GM19463 (cell line): ENCODE data around the gene SRBD1.

Experiments used
- ATAC-seq: cut with Tn5 transposase; IDR thresholded peaks from one replicate; pipeline ENCODE4 v1.9.1; 2021; ENCODE audit warnings: mild to moderate bottlenecking, moderate library complexity; ENCODE audit not compliant: unreplicated experiment

SRBD1 gene

DNA sequence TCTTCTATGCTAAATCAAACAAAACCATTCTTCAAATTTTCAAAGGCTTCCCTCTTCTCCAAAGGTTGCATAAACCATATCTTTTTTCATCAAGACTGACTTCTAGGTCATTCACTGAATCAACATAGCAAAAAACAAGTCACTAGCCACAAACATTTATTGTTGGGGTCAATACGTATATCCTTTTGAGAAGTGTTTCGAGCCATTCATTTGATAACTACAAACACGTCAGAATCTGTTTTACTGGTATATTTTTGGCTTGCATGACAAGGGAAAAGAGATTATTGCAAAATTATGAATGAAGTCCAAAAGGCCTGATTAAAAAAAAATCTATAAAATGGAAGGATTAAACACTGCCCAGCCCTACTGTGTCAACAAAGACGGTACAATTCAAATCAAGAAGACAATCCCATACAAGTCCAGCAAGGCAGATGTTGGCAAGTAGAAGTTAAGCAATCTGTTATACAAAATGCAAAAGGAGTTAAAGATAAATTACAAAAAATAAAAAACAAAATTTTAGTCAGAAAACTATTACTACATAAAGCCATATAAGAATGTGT is 222.4 kb downstream of the SRBD1 start:
- no peak for ATAC-seq

DNA sequence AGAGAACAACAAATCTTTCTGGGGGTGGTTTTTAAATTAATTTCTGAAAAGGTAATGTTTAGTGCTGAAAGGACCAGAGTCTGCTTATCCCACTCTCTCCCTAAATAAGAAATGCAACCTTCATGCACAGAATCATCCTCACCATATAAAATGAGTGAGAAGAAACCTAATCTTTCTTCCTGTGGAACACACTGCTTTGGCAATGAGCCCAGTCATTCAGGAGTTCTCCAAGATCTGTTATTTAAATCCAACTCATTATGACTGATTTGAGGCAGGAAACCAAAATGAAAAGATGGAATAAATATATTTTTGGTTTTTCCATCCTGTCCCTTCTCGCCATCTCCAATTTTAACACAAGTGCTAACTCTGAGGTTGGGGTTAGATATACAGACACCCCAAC is 228.3 kb downstream of the SRBD1 start:
- ATAC-seq: no peak

DNA sequence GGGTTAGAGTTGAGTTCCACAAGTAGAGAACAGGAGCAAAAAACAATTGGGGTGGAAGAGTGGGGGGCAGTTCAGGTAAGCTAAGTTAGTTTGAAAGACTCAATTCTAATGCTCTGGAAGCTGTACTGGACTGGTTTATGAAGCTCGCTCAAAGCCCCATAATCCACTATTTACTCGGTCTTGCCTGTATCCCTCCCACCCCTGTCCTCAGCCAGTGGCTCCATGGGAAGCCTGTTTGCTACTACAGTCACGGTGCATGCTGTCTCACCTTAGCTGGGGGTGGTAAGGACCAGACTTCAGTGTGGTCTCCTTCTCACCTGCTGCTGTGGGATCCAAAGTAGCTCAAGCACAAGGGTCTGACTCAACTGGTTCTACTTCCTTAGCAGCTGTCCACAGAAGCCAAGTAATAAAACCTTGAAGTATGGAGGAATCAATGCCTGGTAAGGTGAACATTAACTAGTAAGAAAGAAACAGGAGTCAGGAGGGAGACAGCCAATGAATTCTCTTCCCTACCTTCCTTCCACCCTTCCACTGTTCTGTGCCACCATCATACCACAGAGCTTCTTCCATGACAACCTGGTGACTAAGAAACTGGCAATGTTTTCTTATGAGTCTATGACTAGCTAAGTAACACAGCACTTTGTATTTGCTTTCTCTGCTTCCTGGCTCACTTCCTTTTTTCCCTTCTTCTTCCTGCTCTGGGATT is 230.8 kb downstream of the SRBD1 start:
- ATAC-seq: no peak

DNA sequence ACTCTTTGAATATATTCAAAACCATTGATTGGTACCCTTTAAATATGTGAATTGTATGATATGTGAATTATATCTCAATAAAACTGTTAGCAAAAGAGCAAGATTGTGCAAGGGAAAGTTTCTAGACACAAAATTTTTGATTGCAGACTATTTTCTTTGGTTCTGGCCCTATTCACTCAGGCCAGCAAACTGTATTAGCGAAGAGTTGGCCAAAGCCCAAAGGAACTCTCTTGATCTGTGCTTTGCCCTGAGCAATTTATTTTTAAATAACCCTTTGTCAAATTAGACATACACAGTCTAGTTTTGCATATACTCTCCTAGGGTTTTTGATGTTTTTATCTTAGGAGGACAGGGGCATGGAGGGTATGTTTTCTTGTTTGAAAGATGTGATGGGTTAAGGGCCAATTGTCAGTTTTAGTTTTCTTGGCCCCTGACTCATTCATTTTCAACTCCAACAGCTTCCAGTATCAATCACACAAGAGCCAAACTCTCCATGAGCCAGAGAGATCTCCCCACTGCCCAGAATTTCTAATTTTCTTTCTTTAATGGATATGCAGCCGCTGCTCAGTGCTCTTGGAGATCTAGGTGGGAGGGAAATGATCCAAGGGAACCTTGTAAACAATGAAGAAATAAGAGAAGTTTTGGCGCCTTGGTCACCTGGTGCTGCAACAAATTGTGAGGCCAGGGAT is 231.5 kb downstream of the SRBD1 start:
- ATAC-seq: no peak

DNA sequence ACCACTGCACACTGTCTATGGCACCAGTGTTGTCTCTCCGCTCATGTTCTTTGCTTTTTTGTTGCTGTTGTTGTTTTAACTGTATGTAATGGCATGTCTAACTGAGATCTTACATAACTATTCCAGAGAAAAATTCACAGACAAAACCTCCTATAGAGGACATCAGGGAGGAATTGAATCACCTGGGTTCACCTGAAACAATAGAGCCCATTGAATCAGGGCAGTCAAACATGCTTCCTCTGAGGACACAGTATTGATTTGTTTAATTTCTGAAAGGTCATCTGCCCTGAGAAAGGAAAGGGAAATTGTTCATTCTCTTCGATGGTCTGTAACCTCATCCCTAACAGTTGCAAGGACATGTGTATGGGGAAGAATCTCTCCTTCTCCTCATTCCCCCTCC is 237.5 kb downstream of the SRBD1 start:
- no peak for ATAC-seq

DNA sequence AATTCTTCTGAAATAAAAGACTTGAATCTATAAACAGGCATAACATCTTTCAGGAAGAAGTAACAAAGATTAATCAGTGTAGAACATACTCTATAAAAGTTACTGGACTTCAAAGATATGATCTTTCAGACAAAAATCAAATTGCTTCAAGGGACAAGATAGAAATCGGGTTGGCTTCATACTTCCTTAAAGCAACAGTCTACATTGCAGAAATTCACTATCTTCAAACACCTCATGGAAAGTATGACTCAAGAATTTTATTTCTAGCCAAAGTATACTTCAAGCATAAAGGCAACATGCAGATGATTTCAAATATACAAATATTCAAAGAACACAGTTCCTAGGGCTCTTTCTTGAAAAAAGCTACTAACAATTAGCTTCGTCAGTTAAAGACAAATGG is 240.7 kb downstream of the SRBD1 start:
- ATAC-seq: no peak

DNA sequence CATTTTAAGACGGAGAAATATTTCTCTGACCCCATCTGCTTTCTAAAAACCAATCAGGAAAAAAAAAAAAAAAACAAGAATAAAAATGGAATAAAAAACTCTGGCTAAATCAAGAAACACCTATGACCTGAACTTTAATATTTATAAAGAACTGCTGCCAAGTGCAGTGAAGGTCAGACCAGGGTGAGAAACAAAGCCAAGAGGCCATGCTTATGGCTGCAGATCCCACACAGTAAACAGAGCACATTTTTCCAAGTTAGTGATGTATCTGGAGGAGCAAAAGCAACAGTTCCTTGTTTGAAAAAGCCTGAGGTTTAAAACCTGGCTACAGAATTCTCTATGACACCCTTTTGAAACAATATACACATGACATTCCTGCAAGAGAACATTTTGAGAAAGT is 242.3 kb downstream of the SRBD1 start:
- ATAC-seq: no peak

DNA sequence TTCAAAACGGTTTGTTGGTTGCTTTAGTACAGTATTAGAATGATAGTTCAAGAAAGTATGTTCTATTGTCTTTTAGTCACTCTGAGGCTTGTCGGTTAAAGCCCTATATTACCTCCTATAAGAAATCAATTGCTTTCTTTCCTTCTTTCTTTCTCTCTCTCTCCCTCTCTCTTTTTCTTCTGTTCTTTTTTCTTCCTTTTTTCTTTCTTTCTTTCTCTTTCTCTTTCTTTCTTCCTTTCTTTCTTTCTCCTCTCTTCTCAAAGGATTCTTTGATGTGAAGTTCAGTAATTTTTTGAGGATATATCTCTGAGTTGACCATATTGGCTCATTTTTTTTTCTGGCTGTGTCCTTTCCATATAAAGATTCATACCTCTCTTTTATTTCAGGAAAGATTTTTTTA is 249.4 kb downstream of the SRBD1 start:
- no peak for ATAC-seq

DNA sequence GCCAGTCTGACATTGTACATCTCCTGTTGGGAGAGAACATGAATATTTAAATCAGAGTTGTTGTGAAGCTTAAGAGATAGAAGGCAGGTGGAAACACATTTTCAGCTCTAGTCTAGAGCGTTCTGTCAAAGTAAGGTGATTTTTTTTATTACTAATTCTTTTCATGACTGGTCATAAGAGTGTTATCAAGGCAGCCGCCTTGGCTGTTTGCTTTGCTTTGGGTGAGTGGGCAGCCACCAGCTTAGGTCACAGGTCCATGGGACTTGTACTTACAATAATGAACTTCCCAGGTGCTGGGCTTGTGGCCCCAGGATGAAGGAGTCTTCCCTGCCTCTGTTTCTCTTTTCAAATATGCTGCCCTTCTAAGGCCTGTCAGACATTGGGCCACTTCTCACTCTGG is 256.3 kb downstream of the SRBD1 start:
- no peak for ATAC-seq

DNA sequence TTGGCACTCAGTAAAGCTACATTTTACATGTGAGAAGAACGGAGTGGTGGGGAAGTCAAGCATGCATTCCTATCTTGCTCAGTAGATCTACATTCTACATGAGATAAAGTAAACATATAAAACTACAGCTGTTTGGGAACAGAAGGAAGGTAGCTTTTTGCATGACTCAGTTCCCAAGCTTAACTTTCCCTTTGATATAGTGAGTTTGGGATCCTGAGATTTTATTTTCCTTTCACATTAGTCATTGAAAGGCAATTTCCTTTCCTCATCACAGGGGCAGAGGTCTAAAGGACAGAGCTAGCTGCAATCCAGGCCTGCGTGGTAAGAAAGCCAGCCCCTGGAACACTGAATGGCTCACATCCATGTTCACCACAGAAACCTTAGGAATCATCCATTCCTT is 257.2 kb downstream of the SRBD1 start:
- ATAC-seq: no peak

DNA sequence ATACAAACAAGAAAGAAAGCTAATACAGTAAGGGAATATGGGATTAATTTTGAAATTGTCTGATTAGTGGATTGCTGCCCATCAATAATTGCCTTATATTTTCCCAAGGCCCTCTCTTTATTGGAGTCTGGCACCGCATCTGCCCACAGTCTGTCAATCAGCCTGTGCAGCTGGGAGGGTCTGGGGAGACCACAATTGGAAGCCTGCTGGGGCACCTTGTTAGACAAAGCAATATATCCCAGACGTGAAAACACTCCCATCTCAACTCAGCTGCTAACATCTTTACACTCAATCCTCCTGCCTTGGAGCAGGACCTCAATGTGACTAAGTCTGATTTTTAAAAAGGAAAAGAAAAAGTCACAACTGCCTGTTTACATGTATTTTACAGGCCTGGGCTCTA is 258.6 kb downstream of the SRBD1 start:
- ATAC-seq: no peak

DNA sequence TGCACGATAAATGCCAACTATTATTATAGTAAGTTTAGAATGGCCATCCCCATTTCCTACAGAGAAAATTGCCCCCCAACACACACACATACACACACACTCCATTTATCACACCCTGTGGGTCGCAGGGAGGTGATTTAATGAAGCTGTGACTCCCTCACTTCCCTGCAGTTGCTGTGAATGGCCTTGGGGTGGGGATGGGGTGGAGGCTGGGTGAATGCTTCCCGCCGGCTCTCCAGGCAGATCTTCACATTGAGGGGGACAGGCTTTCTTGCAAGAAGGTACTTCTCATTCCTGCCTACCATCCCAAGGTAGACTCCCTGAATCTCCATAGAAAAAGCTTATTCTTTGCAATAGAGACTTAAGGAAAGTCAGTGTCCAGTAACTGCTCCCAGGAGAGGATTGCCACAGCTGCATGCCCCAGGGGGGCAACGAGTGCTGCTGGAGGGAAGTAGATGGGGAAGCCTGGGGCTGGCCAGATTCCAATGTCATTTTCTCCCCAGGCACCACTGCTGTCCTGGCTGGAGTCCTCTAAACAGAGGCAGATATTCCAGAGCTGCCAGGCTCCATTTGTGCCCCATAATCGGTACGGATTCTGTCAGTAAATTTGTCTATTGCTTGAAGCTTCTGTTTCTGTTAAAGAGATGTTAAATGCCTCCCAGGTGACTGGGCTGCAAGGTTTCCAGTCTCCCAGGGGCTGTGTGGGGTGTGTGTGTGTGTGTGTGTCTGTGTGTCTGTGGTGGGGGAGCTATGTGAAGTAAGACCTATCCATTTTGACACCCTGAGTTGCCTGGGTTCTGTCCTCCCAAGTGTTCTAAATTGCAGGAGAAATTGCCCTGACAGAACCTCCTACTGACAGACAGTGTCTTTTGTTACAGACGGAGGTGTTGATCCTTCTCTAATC is 265.5 kb downstream of the SRBD1 start:
- ATAC-seq: no peak

DNA sequence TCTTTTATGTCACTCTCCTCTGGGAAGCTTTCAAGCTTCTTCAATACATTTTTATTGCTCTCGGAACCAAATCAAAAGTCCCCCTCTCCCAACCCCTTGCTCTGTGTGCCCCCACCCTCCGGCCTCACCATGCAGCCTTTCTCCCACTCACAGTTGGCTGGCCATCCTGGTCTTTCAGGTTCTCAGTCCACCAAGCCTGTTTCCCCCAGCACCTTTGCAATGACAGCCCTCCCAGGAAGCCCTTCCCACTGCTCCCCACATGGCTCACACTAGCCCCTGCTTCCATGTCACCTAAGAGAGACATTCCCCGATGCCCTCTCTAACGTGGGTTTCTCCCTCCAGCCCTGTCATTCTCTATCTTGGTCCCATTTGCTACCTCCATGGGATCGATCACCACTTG is 266.6 kb downstream of the SRBD1 start:
- ATAC-seq: no peak

DNA sequence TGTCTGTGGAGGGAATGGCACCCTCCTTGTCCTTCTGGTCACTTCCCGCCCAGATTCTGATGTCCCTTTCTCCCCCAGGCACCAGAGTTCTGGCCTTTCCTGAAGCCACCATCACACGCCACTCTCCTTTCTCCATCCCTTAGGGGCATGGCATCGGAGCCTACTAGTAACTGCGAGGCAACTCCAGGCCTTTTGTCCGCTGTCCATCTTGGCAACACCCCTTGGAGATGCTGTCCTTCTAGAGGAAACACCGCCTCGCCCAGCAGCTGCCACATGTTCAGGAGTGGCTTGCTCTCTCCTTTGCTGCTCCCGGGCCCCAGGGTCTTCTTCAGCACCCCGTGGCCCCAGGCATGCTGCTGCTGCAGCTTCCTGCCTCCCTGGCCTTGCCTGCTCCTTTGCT is 267.0 kb downstream of the SRBD1 start:
- no peak for ATAC-seq

DNA sequence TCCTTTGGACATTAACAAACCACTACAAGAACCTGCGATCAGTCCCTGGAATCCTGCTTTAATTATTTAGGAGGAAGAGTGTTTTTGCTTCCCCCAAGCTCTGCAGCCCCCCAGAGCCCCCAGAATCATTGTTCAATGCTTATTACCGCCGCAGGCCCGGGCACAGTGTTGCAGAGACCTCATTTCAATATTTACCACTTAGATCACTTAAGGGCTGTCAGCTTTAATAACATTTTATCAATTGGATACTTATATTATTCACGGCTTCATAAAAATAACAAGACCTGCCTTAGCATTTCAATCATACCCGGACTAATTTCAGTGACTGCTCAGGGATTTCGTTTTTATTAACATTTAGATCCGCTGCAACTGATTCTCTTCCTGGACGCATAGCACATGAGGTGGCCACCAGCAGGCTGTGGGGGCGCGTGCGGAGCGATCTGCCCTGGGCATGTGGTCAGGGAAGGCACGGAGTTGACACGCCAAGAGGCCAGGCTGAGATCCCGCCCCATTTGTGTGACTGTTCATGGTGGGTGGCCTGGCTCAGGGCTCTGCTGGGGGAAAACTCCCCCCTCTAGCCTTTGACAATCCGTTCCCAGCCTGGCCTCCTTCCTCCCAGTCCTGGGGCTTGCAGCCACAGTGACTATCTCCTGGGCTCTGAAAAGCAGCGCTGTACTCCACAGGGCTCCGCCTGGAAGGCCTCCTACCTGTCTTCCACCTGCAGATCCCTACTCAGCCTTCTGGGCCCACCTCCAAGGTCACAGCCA is 267.6 kb downstream of the SRBD1 start:
- no peak for ATAC-seq

DNA sequence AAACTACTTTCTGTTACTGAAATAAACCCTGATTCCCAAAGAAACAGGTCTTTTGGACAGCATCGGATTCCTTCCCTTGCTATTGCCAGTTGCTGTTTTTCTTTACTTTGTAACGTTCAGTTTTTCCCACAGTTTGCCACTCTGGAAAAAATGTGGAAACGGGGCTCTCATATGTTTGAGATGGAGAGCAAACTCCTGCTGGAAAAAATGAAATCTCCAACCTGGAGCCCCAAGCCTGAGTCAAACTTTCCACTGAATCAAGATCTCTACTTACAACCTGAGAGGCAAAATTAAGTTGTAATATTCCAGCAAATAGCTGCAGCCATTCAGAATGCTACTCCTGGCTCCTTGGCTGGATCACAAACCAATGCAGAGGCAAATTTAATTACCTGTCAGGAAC is 270.7 kb downstream of the SRBD1 start:
- no peak for ATAC-seq

DNA sequence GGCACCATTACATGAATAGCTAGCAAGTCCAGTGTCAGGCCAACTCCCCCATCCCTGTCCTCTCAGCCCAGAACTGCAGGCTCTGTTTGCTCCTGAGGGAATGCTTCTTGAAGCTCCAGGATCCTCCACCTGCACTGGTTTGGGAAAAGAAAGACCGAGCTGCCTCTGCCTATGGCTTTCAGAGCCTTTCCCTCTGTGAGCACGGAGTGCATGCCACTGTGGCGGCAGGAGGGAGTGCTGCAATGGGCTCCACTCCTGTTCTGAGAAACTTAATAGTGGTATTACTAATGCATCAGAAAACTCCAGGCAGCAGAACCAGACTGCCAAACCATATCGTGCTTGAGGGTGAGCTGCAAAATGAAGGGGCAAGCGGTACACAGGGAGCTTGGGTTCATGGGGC is 271.8 kb downstream of the SRBD1 start:
- no peak for ATAC-seq
